Stomach (tissue), 4 donors: ENCODE measurements around the gene YEATS4.

Experiments used
- CTCF ChIP-seq, 7 experiments: fragments of 450-650 bp in 4 of 7; fragments of 200-600 bp in 3 of 7; sonication (generic) in 3 of 7; IDR thresholded peaks; one replicate each; pipeline ENCODE4 v1.5.1; 2016 to 2019; ENCODE audit warnings: antibody characterized with exemption in 7 of 7, control low read depth in 2 of 7, mild to moderate bottlenecking in 1 of 7
- POLR2A ChIP-seq, 4 donors: fragments of 450-650 bp; IDR thresholded peaks; one replicate each; pipeline ENCODE4 v1.6.1; 2016; ENCODE audit warnings: antibody characterized with exemption in 4 of 4, control low read depth in 2 of 4, mild to moderate bottlenecking in 1 of 4, moderate library complexity in 1 of 4

GRCh38 chr12:69339999-69340398 lies 19.5 kb upstream of the YEATS4 start:
- no peak for TF ChIP-seq CTCF (IDR thresholded peaks at IDR 0.05)
- TF ChIP-seq POLR2A (IDR thresholded peaks at IDR 0.05), result no peak
